SK-MEL-5 (cell line): ENCODE measurements around the gene DNM3. TPM values are rescaled to one million over a fixed set of nuclear protein-coding genes. Genes with fewer than 3 reads are reported as not detected.

Experiments
- DNase-seq: peaks from one replicate; pipeline ENCODE4 v3.0.0-alpha.2; 2016; ENCODE audit warnings: low read depth, low spot score
- in situ Hi-C: cut with HindIII; loops from 2 replicates; pipeline ENCODE4 v1.10.0; 2016; ENCODE audit warnings: low sequenced_read_pairs, high pct_unique_total_duplicates, low pct_unique_long_range_greater_than_20kb
- total RNA-seq: library from RNA; depleted of rRNA; stranded (reverse); fragments of >200 nt; shearing (Covaris generic); gene quantifications from 2 replicates; pipeline ENCODE4 v1.2.3, GENCODE V29; 2014

The DNM3 gene
- total RNA-seq, 1 experiment from 2014 or later, result 0.79 TPM

DNA sequence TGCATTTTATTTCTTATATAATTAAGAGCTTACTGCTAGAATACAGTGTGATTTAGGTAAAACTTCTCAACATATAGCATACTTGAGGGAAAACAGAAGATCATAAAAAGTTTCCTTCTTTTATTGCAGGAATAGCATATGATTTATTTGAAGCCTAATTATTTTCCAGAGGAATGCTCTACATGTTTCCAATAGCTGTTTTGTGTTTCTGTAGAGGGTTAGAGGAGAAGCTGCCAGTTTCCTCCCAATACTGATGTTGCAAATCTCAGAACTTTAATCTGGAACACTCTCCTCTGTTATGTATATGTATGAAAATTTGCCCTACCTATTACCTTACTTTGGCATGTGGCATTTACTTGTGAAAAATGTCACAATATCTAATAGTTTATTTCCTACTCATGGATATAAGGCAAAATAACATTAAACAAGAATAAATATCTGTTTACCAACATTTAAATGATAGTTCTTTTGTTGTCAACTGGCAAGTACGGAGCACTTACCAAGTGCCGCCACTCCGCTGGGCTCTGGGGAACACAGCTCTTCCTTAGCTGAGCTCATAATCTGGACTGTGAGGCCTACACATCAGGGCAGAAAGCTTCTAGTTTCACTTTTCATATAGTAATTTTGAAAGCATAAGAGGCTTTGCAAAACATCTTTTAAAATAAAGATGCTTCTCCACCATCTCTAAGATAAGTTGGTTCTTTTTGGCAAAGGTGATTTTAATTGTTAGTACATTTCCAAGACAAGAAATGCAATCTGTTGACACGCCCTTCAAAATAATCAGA lies 339.4 kb downstream of the DNM3 start:
- in situ Hi-C loops, result no loop called here
- DNase-seq, result no peak

GRCh38 chr1:172184506-172185191 lies 343.4 kb downstream of the DNM3 start:
- DNase-seq, result no peak
- in situ Hi-C loops, result no loop called here

- DNase-seq, result no peak
- in situ Hi-C loops, result no loop called here
These were observed 343.9 kb downstream of the DNM3 start for GRCh38 chr1:172185211-172185610.

- in situ Hi-C loops, result no loop called here
- DNase-seq, result no peak
These were observed 344.7 kb downstream of the DNM3 start for GRCh38 chr1:172185996-172186395.

DNA sequence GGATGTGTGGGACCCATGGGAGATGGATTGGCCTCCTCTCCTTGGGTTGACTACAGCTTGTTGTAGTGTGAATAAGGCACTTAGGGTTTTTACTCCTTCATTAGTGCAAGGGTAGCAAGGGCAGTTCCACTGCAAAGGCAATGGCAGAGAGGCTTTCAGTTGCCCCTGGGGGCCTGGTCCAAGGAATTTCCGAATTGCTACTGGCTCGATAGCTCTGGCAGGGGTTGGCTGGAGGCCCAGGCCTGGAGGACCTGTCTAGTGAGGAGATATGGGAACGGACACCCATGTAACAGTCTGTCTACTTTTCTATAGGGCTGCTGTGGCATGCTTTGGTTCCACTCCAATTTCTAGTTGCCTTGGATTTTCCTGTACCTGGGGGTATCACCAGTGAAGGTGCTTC lies 360.3 kb downstream of the DNM3 start:
- no peak for DNase-seq
- in situ Hi-C loops, result no loop called here

DNA sequence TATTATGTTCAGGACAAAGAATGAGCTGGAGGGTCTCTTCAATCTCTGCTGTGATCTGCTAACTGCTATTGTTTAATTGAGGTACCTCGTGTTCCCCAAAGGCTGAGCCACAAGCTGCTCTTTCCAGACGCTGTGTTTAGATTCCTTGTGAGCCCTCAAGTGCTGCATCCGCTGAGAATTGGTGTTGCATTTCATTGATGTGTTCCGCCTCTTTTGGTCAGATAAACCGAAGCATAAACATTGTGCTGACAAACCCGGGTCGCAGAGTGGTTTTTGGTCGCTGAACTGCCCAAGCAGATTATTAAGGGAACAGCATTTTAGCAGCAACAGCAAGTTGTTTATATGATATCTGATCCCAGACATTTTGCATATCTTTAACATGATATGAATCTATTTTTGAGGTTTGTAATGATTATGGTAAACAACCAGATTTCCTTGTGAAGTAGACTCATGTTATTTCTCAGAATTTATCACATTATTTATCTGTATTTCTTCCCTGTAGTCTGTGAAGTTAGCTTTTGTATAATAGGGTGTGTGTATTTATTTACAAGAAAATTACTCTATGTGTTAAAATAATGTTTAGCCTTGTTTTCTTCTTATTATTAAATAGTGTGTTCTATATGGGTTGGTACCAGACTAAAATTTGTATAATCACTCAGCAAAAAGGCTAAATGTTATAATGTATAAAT lies 362.0 kb downstream of the DNM3 start:
- no peak for DNase-seq
- in situ Hi-C loops, result no loop called here

GRCh38 chr1:172203902-172204301 lies 362.6 kb downstream of the DNM3 start:
- no peak for DNase-seq
- in situ Hi-C loops, result no loop called here

GRCh38 chr1:172206256-172206655 lies 365.0 kb downstream of the DNM3 start:
- in situ Hi-C loops, result no loop called here
- DNase-seq, result no peak

DNA sequence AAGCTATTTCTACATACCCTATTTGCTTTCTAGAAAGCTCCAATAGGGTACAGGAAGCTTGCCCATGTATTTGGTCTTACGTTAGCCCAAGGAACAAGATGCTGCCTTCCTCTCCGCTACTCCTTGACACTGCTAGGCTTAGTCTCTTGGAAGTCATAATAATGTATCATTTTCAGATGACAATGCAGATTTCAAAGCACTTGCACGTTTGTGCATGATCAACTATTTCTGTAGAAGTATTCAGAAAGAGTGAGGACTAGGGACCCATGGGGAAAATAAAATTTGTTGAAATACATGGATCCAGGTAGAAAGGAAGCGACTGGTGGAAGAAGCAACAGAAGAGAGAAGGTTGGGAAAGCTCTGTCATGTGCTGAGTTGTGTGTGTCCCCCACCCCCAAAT lies 367.3 kb downstream of the DNM3 start:
- no peak for DNase-seq
- in situ Hi-C loops, result no loop called here

GRCh38 chr1:172211221-172211620 lies 369.9 kb downstream of the DNM3 start:
- in situ Hi-C loops, result no loop called here

DNA sequence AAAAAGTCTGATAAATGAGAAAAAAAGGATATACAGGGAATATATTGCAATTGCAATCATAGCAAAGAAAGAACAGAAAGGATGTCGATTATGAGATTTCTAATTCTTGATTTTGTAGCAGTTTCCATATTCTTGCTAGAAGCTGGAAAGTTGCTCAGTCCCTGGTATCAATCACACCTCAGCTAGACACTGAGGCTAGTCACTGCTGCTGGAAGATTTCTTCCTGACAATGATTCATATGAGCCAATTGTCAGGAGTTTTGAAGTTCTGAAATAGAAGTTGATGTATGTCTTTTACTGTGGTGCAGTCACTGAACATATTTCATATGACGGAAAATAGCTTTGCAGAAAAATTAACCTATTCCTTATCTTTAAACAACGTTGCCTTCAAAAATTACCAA lies 370.8 kb downstream of the DNM3 start:
- in situ Hi-C loops, result no loop called here
- DNase-seq, result no peak

More at GRCh38 chr1:172211221-172211620, 369.9 kb downstream of the DNM3 start:
- no peak for DNase-seq

- in situ Hi-C loops, result no loop called here
- no peak for DNase-seq
These were observed 373.7 kb downstream of the DNM3 start for GRCh38 chr1:172215006-172215405.

DNA sequence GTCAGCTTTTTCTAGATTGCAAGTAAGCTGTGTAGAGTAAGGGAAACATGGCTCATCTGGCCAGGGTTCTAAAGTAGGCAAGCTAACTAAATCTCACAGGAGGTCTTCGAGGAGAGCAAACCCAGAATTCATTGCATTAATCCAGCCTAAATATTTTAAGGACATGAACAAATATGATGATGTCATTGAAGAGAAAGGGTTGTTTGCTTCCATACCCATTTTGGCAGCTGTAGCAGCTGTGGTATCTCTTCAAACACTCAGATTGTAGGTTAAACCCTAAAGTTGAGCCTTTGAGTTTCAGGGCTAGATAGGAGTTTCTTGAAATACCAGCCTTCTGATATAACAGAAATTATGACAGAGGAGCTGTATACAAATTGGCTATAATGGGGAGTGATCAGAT lies 378.7 kb downstream of the DNM3 start:
- in situ Hi-C loops, result no loop called here

GRCh38 chr1:172220376-172220775 lies 379.1 kb downstream of the DNM3 start:
- DNase-seq, result no peak
- in situ Hi-C loops, result no loop called here

More for the DNA sequence above, 378.7 kb downstream of the DNM3 start:
- DNase-seq, result no peak

DNA sequence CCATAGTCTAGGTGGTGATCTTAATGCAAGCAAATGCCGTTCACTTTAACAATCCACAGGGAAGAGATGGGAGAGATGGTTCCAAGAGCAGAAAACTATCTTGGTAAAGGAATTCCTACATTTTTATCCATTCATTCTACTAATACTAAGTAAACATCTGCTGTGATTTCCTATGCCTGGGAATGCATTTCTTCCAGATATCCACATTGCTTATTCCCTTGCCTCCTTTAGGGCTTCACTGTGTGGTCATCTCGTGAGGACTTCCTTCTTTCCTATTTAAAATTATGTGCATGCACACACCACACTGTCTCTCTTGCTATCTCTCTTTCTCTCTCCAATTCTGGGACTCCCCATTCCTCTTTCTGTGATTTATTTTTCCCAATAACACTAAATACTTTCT lies 380.1 kb downstream of the DNM3 start:
- no peak for DNase-seq
- in situ Hi-C loops, result no loop called here

GRCh38 chr1:172224871-172225270 lies 383.6 kb downstream of the DNM3 start:
- in situ Hi-C loops, result no loop called here
- DNase-seq, result no peak

GRCh38 chr1:172229942-172230341 lies 388.6 kb downstream of the DNM3 start:
- in situ Hi-C loops, result no loop called here
- no peak for DNase-seq

DNA sequence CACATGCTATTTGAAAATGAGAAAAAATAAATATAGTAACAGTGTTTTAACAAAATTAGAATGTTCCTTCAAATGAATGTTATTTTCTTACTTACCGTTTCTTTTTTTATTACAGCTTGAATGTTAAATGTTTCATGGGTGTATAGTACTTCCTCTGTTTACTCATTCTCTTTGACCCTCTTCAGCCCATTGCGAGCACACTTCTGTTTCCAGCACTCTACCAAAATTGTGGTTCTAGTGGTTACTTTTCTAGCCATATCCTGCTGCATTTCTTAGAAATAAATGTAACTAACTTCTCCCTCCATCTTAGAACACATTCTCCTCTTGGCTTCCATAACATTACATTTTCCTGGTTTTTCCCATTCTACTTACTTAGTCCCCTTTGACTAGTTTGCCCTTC lies 389.2 kb downstream of the DNM3 start:
- DNase-seq, result no peak

DNA sequence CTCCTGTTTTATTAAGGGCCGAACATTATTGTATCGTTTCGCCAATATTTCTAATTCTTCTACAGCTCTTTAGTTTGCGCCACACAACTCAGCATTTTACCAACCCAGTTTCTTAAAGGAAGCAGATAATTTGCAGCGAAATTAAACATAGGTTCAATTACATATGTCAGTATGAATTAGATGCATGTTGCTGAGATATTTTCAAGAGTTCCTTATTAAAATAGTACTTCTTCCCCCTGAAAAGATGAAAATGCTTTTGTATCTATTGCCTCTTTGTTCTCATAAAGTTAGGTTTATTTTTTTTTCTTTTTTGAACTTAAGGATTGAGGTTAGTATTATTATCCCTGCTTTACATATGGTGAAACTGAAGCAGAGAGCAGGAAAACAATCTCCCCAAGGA lies 395.7 kb downstream of the DNM3 start:
- no peak for DNase-seq
- in situ Hi-C loops, result no loop called here

More for the DNA sequence above, 389.2 kb downstream of the DNM3 start:
- in situ Hi-C loops, result no loop called here
